Activated CD8-positive, alpha-beta memory T cell treated with anti-CD3 and anti-CD28 coated beads, Interleukin-2, amount 50 U/mL, for 24 hours (primary cell): ENCODE data around the gene ZNF780B.
"Not testable (repeated sequence)": the region's sequence is repeated elsewhere in the genome, so short reads cannot be mapped to it uniquely, and the experiment has no call there.

Experiments
- DNase-seq: peaks from one replicate; pipeline ENCODE4 v3.0.0-alpha.2; 2020; ENCODE audit errors: extremely low read depth

Gene ZNF780B

DNA sequence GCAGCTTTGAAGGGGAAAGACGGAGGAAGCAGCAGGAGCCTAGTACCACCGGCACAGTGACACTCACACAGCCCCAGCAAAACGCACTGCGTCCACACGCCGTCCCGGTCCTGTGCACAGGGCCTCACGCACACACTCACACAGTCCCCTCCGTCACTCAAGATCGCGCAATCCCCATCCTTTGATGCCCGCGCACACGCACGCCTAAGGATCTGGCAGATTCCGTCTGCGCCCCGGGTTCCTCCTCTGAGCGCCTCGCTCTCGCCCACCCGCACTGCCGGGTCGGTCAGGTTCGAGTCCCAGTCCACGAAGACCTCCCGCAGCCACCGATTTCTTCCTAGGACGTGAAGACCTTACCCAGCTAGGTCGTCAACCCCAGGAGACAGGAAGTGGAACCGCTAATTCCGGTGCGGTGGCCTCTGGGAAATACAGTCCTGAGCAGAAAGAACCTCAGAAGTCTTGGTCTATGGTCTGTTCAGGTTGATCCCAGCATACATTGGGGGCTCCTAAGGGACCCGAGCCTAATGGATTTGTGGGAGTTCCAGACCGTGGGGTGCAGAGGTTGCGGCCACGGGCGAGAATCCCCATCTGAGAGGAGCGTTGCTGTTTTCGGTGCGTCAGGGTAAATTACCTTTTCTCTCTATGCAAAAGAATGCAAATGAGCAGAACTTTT lies at the start of gene ZNF780B:
Gene ZNF780B (minus strand): TSS at position 400 of the 673 bp plus-strand sequence. CDS start 5,899 bp downstream, outside the sequence.
- peak; percentile 57 for DNase-seq

DNA sequence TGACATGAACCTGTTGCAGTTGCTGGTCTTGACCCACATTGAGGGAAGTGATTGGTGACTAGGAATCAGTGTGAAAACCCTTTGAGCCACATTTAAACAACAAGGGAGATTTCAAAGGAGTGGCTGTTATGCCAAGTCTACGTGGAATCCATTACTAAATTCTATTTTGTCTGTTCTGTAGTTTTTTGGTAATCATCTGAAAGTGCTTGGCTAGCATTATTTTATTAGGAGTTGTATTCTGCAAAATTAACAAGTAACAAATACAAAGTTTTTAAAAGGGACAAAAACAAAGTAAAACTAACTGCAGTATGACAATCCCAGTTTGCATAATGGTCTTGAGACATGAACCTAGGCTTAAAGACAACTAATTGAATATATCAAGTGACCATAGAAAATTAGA lies 48.7 kb upstream of the ZNF780B start:
- no peak for DNase-seq

DNA sequence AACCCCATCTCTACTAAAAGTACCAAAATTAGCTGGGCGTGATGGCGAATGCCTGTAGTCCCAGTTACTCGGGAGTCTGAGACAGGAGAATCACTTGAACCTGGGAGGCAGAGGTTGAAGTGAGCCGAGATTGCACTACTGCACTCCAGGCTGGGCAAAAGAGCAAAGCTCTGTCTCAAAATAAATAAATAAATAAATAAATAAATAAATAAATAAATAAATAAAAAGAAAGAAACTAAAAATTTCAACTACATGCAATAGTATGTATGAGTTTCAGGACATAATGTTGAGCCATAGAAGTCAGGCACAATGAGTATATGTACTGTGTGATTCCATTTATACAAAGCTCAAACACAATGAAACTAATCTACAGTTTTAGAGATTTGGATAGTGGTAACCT lies 47.6 kb upstream of the ZNF780B start:
- no peak for DNase-seq

DNA sequence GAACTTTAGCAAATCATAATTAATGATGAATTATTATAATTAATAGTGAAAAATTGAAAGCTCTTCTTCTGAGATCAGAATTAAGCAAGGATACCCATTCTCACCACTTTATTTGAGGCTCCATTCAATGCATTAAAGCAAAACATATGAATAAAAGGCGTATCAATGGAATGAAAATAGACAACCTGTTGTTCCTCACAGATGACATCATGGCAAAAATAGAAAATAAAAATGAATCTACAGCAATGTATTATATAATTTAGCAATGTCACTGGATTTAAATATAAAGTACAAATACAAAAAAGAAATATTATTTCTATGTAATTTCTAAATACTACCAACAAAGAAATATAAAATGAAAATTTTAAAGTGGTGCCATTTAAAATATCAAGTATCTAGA lies 45.8 kb upstream of the ZNF780B start:
- DNase-seq = no peak

DNA sequence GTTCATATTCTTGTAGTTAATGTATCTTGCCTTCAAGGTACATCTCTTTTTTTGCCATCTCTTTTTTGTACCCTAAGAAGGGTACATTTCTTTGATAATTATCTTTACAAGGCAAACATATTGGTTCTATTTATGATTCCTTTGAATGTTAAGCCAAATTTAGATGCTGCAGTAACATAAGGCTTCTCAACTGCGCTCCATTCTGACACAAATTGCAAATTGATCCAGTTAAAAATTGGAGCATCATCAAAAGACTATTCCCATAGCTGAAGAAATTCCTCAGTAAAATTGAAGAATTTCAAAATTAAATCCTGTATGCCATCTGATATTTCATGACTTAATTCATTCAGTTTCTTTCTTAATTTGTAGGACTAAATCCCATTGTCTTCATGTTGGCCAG lies 37.4 kb upstream of the ZNF780B start:
- no peak for DNase-seq

DNA sequence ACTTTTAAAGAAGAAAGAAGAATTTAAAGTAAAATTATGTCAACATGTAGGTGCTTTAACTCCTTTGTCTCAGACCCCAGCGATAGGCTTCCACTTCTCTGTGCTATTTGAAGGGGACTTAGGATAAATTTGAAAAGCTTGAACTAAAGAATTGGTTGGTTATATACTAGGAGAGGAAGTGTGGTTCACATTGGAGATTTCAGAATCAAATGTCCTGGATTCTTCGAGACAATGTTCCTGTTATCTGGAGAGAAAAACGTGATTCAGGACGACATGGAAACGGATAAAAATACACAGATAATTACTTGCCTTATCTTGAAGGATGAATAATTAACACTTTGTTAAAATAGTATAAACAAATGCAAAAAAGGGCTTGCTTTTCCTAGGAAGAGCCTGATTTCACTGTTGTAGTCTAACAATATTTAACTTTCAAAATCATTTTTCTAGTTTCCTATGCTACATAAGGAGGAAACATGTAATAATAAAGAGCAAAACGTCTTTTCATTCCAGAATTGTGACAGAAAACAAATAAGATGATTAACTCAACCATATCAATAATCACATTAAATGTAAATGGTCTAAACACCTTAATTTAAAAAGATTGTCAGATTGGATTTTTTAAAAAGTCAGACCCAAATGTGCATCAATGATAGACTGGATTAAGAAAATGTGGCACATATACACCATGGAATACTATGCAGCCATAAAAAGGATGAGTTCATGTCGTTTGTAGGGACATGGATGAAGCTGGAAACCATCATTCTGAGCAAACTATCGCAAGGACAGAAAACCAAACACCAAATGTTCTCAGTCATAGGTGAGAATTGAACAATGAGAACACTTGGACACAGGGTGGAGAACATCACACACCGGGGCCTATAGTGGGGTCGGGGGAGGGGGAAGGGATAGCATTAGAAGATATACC lies 35.4 kb upstream of the ZNF780B start:
- DNase-seq = no peak

DNA sequence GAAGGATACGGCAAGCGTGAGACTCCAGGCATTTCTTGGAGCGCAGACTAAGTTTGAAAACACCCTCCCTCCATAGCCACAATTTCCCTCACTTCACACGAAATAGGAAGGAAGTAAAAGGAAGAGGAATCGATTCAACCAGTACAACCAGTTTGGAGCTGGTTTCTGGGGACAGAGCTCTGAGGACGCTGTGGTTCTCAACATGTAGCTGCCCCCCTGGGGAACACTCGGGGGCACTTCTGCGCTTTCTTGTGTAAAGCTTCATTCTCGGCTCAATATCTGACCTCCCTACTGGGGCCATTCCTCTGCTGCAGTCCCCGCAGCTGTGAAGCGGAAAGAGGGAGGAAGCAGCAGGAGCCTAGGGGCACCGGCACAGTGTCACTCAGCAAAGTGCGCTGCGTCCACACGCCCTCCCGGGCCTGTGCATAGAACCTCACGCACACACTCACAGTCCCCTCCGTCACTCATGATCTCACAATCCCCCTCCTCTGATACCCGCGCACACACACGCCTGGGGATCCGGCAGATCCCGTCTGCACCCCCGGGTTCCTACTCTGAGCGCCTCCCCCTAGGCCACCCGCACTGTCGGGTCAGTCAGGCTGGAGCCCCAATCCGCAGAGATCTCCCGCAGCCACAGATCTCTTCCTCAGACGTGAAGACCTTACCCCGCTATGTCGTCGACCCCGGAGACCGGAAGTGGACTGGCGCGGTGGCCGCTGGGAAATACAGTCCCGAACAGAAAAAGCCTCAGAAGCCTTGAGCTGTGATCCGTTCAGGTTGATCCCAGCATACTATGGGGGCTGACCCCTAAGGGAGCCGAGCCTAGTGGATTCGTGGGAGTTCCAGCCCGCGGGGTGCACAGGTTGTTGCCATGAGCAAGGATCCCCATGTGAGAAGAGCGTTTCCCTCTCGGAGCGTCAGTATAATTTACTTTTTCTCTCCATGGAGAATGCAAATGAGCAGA lies 34.5 kb upstream of the ZNF780B start, which contains the start of gene ZNF780A:
Gene ZNF780A (minus strand): TSS at position 703 of the 964 bp plus-strand sequence. CDS start 6,190 bp downstream, outside the sequence.
- DNase-seq = peak; percentile 44

DNA sequence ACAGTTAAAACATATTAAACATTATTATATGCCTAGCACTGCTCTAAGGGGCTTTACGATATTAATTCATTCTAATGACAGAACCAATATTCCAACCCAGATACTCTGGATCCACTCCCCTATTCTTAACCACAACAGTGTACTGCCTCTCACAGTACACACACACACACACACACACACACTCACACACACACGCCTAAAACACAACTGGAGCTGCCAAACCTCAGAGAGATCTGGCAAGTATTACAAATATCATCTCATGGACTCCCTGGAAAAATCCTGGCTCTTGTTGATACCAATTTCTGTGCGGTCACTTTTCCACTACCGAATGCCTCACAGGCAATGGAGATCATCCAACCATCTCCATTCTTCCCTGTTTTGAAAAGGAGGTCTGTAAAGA lies 33.4 kb upstream of the ZNF780B start:
- DNase-seq = no peak

DNA sequence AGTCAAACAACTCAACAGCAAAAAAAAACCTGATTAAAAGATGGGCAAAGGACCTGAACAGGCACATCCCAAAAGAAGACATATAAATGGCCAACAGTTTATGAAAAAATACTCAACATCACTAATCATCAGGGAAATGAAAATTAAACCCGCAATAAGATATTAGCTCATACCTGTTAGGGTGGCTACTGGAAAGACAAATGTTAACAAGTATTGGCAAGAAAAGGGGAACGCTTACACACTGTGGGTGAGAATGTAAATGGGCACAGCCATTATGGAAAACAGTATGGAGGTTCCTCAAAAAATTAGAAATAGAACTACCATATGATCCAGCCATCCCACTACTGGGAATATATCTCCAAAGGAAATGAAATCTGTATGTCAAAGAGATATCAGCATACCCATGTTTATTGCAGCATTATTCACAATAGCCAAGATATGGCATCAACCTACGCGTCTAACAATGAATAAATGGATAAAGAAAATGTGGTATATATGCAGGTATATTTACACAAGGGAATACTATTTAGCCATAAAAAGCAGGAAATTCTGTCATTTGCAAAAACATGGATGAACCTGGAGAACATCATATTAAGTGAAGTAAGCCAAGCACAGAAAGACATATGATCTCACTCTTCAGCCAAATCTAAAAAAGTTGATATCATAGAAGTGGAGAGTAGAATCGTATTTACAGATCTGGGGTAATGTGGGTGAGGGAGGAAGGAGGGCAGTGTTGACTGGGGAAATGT lies 32.4 kb upstream of the ZNF780B start:
- no peak for DNase-seq

DNA sequence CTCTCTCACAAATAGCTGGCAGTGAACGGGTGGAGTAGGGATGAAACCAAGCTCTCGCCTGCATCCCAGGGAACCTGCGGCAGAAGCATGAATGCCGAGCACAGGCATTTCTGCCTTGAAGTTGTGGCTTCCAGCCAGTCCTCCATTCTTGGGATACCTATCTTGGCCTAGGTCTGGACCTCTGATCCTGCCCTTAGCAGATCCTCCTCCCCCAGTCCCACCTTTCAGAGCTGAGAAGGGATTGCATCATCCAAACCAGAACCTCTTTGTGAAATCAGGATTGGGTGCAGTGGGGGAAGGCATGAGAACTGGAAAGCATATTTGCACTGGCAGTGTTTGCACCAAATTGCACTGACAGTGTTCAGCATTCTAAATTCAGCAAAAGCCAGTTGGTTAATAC lies 28.9 kb upstream of the ZNF780B start:
- no peak for DNase-seq

DNA sequence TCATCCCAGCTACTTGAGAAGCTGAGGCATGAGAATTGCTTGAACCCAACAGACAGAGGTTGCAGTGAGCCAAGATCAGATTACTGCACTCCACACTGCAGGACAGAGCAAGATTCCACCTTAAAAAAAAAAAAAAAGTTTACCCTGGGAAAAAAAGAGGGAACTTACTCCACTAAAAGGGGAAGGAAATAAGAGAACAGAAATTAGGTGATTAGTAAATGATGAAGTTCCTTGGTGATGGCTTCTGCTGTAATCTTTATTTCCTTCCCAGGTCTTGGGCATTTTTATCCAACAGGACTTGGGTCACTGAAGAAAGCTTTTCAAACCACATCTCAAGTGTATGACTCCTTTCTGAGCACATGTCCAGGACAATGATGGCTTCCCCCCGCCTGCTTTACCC lies 25.4 kb upstream of the ZNF780B start:
- DNase-seq = no peak

DNA sequence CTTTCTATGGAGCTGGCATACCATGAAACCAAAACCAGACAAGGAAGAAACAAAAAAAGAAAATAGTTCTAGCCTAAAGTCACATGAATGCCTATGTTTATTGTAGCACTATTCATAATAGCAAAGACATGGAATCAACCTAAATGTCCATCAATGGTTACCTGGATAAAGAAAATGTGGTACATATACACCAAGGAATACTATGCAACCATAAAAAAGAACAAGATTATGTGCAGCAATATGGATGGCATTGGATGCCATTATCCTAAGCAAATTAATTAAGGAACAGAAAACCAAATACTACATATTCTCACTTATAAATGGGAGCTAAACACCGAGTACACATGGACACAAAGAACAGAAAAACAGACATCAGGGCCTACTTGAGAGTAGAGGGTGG lies 24.3 kb upstream of the ZNF780B start:
- no peak for DNase-seq

DNA sequence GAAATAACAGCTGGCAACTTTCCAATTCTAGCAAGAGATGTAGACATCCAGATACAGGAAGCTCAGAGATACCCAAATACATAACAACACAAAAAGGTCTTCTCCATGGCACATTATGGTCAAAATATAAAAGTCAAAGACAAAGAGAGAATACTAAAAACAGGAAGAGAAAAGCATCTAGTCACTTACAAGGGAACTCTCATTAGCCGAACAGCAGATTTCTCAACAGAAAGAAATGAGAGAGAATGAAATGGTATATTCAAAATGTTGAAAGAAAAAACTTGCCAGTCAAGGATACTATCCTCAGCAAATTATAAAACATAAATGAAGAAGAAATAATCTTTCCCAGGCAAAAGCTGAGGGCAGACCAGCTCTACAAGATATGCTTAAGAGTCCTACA lies 22.3 kb upstream of the ZNF780B start:
- no peak for DNase-seq

DNA sequence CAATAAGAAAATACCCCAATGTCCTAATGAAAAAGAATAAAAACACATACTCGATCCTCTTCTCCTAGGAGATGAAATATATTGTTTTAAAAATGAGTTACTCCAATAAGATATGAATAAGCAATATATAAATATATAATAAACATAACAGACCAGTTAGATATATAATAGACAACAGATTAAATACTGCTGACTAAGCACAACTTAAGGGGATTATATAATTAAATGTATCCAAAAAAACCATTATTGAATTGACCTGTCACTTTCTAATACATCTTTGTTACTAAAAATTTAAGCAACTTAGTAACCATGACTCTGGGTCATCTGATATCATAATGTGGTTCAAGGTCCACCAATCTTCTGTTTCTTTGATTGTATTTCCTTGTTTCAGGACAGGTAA lies 14.0 kb upstream of the ZNF780B start:
- no peak for DNase-seq

DNA sequence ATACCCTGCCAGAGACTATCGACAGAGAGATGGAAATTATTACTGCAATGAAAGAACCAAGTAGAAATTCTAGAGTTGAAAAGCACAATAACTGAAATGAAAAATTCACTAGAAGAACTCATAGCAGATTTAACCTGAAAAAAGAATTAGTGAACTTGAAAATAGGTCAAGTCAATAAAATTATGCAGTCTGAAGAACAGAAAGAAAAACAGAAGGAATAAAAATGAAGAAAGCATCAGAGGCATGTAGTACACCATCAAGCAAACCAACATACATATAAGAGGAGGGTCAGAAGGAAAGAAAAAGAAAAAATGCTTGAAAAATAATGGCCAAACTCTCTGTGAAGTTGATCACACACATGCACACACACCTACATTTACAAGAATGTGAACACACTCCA lies 3.6 kb upstream of the ZNF780B start:
- DNase-seq = no peak

DNA sequence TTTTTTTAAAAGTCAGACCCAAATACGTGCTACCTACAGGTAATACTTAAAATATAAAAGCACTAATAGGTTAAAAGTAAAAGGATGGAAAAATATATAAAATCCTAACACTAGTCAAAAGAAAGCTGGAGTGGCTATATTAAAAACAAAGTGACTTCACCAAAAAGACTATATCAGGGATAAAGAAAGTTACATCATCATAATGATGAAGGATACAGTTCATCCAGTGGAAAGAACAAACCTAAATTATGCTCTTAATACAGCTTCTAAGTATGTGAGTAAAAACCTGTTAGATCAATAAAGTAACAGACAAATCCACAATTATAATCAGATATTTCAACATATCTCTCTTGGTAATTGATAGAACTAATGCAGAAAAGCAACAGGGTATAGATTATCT lies 1.1 kb upstream of the ZNF780B start:
- DNase-seq = no peak

DNA sequence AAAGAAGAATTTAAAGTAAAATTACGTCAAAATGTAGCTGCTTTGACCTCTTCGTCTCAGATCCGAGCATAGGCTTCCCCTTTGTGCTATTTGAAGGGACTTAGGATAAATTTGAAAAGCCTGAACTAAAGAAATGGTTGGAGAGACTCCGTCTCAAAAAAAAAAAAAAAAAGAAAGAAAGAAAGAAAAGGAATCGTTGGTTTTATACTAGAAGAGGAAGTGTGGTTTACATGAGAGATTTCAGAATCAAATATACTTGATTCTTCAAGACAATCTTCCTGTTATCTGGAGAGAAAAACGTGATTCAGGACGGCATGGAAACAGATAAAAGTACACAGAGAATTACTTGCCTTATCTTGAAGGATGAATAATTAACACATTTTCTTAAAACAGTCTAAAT lies 474 bp upstream of the ZNF780B start:
- DNase-seq = no peak

DNA sequence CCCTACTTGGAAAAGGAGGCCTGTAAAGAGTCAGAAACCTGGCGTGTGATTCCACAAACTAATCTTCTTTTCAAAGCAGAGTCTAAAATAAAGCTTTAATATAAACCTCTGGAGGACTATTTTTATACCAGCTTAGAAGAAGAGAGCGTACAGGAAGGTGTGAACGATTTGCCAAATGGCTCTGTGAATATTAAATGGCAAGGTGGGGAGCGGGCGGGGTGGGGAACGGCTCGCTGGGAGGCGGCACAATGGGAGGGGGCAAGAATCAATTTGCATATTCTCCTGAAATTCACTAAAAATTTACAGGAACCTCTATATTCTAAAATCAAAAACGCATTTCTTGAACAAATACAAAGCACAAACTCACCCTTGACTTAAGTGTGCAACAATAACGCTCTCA lies 982 bp downstream of the ZNF780B start:
- no peak for DNase-seq

DNA sequence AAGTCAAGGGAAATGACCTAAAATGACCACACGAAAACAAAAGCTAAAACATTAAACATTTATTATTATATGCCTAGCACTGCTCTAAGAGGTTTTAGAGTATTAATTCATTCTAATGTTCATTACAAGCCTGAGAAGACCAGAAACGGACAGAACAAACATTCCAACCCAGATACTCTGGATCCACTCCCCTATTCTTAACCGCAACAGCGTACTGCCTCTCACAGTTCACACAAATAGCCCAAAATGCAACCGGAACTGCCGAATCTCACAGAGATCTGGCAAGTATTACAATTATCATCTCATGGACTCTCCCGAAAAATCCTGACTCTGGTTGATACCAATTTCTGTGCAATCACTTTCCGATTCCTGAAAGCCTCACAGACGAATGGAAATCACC lies 1.4 kb downstream of the ZNF780B start:
- no peak for DNase-seq

DNA sequence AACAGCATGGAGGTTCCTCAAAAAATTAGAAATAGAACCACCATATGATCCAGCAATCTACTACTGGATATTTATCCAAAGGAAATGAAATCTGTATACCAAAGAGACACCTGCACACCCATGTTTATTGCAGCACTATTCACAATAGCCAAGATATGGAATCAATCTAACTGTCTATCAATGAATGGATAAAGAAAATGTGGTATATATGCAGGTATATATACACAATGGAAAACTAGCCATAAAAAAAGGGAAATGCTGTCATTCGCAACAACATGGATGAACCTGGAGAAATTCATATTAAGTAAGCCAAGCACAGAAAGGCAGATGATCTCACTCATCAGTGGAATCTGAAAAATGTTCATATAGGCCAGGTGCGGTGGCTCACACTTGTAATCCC lies 2.5 kb downstream of the ZNF780B start:
- no peak for DNase-seq

DNA sequence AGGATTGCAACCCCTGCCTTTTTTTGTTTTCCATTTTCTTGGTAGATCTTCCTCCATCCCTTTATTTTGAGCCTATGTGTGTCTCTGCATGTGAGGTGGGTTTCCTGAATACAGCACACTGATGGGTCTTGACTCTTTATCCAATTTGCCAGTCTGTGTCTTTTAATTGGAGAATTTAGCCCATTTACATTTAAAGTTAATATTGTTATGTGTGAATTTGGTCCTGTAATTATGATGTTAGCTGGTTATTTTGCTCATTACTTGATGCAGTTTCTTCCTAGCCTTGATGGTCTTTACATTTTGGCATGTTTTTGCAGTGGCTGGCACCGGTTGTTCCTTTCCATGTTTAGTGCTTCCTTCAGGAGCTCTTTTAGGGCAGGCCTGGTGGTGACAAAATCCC lies 14.3 kb downstream of the ZNF780B start:
- DNase-seq = not testable (repeated sequence)
